Fibroblast of skin of right quadriceps (primary cell): Measurements from ENCODE around the gene MAD1L1.
A peak's percentile ranks its signal among the peaks of the same experiment; 100 is the strongest.

Experiments
- DNase-seq: peaks from one replicate; pipeline ENCODE4 v3.0.0-alpha.2; 2013

The MAD1L1 gene

DNA sequence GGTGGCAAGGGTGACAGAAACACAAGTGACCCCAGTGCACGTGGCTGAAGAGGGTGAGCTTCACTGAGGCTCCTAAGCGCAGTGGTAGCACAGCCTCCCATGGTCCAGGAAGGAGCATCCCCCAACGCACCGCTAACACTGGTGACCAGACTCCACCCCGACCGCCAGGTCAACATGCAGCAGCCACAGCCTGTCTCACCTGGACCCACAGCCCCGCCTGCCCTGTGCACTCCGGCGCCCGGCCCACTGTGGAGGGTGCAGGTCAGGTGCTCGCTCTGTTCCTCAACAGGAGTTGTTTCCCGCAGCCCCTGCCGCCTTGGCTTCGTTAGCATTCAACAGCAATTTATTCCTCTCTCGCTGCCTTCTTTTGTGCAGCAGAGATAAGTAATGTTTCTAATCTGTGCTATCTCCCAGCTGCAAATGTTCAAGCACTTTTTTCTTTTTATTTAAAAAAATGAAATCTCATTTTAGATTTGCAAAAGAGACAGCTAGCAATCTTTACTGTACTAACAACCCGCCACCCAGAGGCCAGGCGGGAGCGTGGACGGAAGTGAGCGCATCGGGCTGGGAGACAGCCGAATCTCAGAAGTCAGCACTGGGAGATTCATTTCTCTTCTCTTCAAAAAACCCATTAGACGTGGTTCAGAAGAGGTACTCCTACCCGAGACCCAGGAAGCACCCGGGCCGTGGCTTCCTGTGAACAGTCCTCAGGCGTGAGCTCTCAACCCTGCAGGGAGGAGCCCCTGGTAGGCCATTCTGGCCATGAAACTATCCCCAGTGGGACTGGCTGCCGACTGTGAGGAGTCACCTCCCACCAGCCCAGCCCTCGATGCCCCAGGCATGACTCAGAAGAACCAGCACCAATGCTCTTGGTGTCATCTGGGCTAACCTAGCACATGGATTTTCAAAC is 133.4 kb downstream of the MAD1L1 start:
- DNase-seq, result peak; percentile 39

DNA sequence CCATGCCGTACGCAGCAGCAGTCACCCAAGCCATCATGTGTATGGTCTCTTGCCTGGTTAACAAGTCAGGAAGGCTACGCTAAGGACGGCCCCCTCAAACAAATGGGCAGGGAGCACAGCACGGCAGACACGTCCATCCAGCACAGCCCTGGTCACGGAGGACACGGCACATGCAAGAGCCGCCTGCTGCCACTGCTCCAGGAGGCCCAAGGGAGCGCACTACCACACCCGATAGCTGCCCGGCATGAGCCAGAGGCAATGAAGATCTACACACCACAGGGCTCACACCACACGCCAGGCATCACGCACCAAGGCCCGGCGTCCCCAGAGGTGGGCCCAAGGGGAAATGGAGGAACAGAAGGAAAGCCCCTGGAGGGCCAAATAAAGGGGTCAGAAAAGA is 134.2 kb downstream of the MAD1L1 start:
- DNase-seq, result no peak

GRCh38 chr7:2098056-2098455 is 134.7 kb downstream of the MAD1L1 start:
- no peak for DNase-seq

GRCh38 chr7:2097492-2097891 is 135.3 kb downstream of the MAD1L1 start:
- no peak for DNase-seq

- no peak for DNase-seq
These were observed 135.9 kb downstream of the MAD1L1 start for GRCh38 chr7:2096692-2097387.

DNA sequence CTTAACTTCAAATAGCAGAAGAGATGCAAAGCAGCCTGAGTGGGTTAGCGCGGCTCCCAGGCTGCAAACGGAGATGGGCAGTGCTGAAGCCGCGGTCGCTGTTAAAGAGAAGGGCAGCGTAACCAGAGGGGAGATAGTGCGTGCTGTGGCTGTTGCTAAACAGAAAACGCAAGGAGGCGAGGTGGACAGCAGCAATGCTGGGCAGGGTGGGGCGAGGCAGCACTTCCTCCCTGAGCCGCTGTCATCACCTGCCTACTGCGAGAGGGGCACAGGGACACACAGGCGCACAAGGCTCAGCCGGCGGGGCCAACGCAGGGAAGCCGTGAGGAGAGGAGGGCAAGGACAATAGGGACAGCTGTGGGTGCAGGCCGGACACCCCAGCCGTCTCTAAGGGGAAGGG is 137.3 kb downstream of the MAD1L1 start:
- DNase-seq, result no peak

DNA sequence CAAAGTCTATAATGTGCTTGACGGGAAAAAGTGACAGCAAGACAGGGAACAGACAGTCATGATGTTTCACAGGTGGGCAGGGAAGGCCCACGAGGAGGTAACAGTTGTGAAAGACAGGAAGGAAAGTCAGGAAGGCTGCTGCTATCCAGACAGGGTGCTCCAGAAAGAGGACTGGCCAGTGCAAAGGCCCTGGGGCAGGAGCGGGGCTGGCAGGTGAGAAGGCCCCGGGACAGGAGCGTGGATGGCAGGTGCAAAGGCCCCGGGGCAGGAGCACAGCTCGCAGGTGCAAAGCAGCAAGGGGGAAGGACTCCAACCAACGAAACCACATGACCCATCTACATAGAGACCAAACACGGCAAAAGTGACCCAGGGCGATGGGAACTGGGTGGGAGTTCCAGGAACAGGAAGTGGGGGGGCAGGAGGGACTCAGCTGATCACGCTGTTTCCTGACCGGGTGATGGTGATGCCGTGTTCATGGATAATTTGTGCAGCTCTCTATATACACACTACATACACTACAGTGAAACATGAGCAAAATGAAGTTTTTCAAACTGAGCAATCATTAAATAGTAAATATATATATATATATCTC is 138.2 kb downstream of the MAD1L1 start:
- DNase-seq, result no peak

DNA sequence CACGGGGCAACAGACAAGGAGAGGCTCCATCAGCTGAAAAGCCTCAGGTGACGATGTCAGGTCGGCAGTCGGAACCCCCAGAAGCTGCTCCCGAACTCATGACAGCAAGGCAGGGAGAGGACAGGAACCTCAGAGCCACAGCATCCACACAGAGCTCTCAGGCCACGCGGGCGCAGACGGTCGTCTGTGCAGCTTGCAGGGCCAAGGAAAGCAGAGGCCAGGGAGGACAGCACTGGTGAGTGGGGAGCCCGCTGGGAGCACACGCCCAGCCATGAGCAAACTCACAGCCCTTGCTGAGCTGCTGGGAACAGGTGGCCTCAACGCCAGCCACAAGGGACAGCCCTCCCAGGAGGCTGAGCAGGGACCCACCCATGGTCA is 138.9 kb downstream of the MAD1L1 start:
- DNase-seq, result no peak

GRCh38 chr7:2093215-2093842 is 139.4 kb downstream of the MAD1L1 start:
- no peak for DNase-seq

DNA sequence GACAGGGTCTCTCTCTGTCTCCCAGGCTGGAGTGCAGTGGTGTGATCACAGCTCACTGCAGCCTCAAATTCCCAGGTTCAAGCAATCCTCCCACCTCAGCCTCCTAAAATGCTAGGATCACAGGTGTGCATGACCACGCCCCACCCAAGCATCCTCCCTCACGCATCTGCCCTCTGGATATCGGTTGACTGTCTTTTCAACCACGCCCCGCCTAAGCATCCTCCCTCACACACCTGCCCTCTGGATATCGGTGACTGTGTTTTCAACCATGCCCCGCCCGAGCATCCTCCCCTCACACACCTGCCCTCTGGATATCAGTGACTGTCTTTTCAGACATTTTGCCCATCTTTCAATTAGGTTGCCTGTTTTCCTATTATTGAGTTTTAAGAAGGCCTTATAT is 140.5 kb downstream of the MAD1L1 start:
- DNase-seq, result no peak

GRCh38 chr7:2090526-2091520 is 141.9 kb downstream of the MAD1L1 start:
- DNase-seq, result no peak

- DNase-seq, result no peak
These were observed 143.9 kb downstream of the MAD1L1 start for GRCh38 chr7:2088801-2089200.

DNA sequence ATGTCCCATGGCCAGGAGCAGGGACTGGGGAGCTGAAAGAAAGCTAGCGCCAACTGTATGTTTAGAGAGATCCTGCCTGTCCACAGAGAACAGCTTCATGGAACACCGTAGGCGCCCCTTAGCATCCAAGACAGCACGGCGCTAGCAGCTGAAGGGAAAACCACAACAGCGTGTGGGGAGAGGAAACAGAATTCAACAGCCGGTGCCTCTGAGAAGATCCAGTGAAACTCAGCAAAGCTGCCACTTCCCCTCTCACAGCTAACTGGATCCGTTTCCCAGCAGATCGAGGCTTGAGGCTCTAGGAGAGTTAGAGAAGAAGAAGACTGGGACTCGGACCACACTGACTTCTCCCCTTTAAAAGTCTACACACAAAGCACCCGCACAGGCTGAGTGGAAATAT is 145.0 kb downstream of the MAD1L1 start:
- DNase-seq, result no peak

GRCh38 chr7:2086229-2086628 is 146.5 kb downstream of the MAD1L1 start:
- no peak for DNase-seq

DNA sequence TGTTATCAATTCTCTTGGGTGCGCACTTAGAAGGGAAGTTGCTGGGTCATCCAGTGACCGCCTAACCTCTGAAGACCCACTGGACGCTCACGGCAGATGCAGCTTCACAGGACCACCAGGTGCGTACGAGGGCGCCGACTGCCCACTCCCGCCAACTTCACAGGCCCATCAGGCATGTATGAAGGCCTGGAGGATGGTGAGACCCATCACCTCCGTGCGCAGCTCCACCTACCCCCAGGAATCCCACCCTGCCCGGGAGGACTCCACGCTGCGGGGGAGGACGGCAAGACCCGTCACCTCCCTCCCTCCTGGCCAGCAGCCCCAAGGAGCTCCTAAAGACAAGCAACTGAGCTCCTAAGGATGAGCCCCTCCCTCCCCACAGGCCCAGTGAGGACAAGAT is 146.9 kb downstream of the MAD1L1 start:
- no peak for DNase-seq

DNA sequence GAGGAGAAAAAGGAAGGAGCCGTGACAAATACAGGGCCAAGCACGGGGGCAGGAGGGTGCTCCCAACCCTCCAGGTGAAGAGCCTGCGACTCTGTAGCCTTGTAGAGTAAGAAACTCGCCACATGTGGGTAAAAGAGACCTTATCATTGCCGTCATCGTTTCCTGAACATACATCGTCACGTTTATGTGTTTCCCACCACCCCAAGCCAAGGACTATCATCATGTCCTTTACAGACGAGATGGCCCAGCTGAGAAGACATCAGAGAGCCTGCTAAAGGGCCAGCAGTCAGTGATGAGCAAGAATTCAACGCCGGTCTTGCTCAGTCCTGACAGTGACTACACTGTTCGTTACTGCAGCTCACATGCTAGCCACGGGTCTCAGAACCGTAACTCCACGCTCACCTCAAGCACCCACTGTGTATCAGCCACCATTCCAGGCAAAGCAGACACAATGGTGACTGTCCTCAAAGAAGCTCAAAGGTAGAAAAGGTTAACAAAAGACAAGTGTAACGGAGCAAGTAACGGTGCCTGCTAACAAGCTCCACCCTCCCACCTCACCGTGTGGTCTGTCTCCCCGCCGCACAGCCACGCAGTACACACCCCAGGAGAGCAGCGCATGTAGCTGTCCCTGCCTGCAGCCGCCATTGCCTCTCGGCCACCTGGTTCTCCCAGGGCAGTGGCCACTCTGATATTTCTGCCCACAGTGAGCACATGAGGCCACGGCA is 147.8 kb downstream of the MAD1L1 start:
- no peak for DNase-seq

- no peak for DNase-seq
These were observed 148.4 kb downstream of the MAD1L1 start for GRCh38 chr7:2084331-2084730.

GRCh38 chr7:2083362-2083761 is 149.4 kb downstream of the MAD1L1 start:
- DNase-seq, result no peak

DNA sequence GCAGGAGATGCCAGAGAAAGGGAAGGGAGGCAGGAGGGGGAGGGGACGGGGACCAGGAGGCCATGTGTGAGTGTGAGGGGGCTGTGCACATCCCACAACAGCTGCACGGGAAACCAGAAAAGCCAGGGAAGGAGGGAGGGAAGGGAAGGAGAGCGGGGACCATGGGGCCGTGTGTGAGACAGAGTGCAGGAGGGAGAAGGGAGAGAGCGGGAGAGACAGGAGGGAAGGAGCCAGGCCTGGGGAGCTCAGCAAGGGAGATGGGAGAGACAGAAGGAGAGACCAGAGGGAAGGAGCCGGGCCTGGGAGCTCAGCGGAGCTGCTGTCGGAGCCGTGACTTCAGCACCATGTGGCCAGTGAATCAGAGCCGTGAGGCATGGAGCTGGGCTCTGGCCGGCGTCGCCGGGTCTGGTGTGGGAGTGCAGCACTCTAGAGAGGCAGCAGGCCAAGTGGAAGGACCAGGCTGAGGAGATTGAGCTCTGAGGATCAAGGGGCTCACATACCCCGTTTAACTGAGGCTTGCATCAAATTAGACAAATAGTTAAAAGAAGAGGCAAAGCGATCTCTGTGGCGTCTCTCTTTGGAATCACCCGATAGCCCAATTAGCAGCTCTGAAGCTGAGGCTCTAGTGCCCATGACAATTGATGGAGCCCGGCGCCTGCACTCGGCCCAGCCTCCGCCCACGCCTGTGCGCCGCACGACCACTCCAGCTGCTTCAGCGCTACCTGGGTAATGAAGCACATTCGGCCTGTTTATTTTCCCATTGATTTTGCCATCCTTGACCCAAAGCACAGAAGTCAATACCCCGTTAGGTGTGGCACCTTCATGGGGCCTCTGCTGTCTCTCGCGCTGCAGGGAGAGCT is 150.4 kb downstream of the MAD1L1 start:
- DNase-seq, result peak; percentile 80

DNA sequence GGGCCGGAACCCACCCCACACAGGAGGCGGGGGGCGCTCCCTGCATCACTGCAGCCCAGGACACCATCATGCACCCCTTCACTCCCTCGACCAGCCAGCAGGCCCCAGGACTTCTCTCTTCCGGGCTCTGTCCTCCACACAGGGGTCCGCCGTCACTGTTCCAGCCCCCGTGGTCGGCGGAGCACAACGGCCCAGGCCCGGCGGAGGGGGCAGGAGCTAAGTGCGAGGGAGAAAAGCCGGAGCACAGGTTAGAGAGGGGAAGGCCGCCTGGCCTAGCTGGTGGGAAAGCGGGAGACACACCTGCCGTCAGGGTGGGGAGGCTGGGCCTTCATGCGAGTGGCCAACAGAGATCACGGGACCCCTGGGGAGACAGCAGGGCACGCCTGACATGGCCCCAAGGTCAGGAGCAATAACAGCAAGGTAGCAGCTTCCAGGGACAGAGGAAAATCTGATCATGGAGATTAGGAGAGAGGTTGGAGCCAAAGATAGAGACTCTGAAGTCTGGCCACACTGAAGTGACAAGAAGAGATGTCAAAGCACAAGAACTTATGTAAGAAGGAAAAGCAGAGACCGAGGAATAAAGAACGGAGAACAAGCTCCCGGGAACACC is 151.1 kb downstream of the MAD1L1 start:
- no peak for DNase-seq
